ENCODE measurements around the gene LSM11.

Gene LSM11

GRCh38 chr5:157719245-157719644 is 24.3 kb upstream of the LSM11 start:
- no peak for TF ChIP-seq POLR2AphosphoS5 (IDR thresholded peaks at IDR 0.05; ENCODE audit: low read depth, low read length)
- no peak for TF ChIP-seq TAF1 (IDR thresholded peaks at IDR 0.05; ENCODE audit: borderline replicate concordance, insufficient read depth, low read length)
- TF ChIP-seq SIN3A (IDR thresholded peaks at IDR 0.05; ENCODE audit: borderline replicate concordance, insufficient read depth, low read length) = no peak
- no peak for TF ChIP-seq FOXP2 (optimal IDR thresholded peaks at IDR 0.05; ENCODE audit: borderline replicate concordance, extremely low read depth, extremely low read length, insufficient read depth)
- no peak for TF ChIP-seq REST (IDR thresholded peaks at IDR 0.05; ENCODE audit: insufficient read depth in 1 of 2, low read depth in 2 of 2, low read length in 2 of 2)

GRCh38 chr5:157721159-157721558 is 22.4 kb upstream of the LSM11 start:
- TF ChIP-seq TAF1 (IDR thresholded peaks at IDR 0.05; ENCODE audit: borderline replicate concordance, insufficient read depth, low read length) = no peak
- TF ChIP-seq POLR2AphosphoS5 (IDR thresholded peaks at IDR 0.05; ENCODE audit: low read depth, low read length) = no peak
- no peak for TF ChIP-seq FOXP2 (optimal IDR thresholded peaks at IDR 0.05; ENCODE audit: borderline replicate concordance, extremely low read depth, extremely low read length, insufficient read depth)
- TF ChIP-seq SIN3A (IDR thresholded peaks at IDR 0.05; ENCODE audit: borderline replicate concordance, insufficient read depth, low read length) = no peak
- TF ChIP-seq REST (IDR thresholded peaks at IDR 0.05; ENCODE audit: insufficient read depth in 1 of 2, low read depth in 2 of 2, low read length in 2 of 2) = no peak

- TF ChIP-seq SIN3A (IDR thresholded peaks at IDR 0.05; ENCODE audit: borderline replicate concordance, insufficient read depth, low read length) (no peak), FOXP2 (optimal IDR thresholded peaks at IDR 0.05; ENCODE audit: borderline replicate concordance, extremely low read depth, extremely low read length, insufficient read depth) (no peak), POLR2AphosphoS5 (IDR thresholded peaks at IDR 0.05; ENCODE audit: low read depth, low read length) (no peak), REST (IDR thresholded peaks at IDR 0.05; ENCODE audit: insufficient read depth in 1 of 2, low read depth in 2 of 2, low read length in 2 of 2) (no peak), TAF1 (IDR thresholded peaks at IDR 0.05; ENCODE audit: borderline replicate concordance, insufficient read depth, low read length) (no peak)
Observed at GRCh38 chr5:157729858-157730257, 13.7 kb upstream of the LSM11 start.

GRCh38 chr5:157730900-157731271 is 12.6 kb upstream of the LSM11 start:
- TF ChIP-seq TAF1 (IDR thresholded peaks at IDR 0.05; ENCODE audit: borderline replicate concordance, insufficient read depth, low read length) (no peak), FOXP2 (optimal IDR thresholded peaks at IDR 0.05; ENCODE audit: borderline replicate concordance, extremely low read depth, extremely low read length, insufficient read depth) (no peak), REST (IDR thresholded peaks at IDR 0.05; ENCODE audit: insufficient read depth in 1 of 2, low read depth in 2 of 2, low read length in 2 of 2) (no peak), SIN3A (IDR thresholded peaks at IDR 0.05; ENCODE audit: borderline replicate concordance, insufficient read depth, low read length) (no peak), POLR2AphosphoS5 (IDR thresholded peaks at IDR 0.05; ENCODE audit: low read depth, low read length) (no peak)

All from PFSK-1 (cell line).